G401 (cell line): ENCODE data around the gene FRMD7. TPM values are rescaled to one million over a fixed set of nuclear protein-coding genes. Genes with fewer than 3 reads are reported as not detected.

Experiments used
- DNase-seq: peaks from one replicate; pipeline ENCODE4 v3.0.0-alpha.2; 2015; ENCODE audit warnings: low spot score
- in situ Hi-C: cut with HindIII; loops from 2 replicates; pipeline ENCODE4 v1.10.0; 2016; ENCODE audit warnings: low sequenced_read_pairs, mixed read lengths
- total RNA-seq: library from RNA; depleted of rRNA; stranded (reverse); fragments of >200 nt; shearing (Covaris generic); gene quantifications from 2 replicates; pipeline ENCODE4 v1.2.3, GENCODE V29; 2014; rRNA removed

The FRMD7 gene
- total RNA-seq, 1 experiment from 2014 or later: not detected

DNA sequence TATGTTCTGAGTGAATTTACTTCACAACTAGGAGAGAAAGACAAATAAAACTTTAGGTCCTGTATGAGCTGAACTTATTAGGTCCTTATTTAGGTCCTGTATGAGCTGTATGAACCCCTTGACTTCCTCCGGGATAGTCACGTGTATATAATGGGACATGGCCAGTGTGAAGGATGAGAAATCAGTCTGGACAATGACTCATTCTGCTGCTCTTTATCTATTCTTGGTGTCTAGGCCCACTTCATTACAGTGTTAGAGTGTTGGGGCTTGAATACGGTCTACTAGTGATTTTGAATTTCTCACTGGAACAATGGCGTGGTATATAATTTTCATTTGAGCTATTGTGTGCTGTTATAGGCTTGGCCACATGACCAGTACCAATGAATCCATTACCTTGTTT lies 82.9 kb downstream of the FRMD7 start:
- in situ Hi-C loops: no loop called here
- no peak for DNase-seq

GRCh38 chrX:132043977-132044376 lies 83.8 kb downstream of the FRMD7 start:
- in situ Hi-C loops: no loop called here
- no peak for DNase-seq

- DNase-seq: no peak
- in situ Hi-C loops: no loop called here
Measured at GRCh38 chrX:132041015-132041414, 86.8 kb downstream of the FRMD7 start.

DNA sequence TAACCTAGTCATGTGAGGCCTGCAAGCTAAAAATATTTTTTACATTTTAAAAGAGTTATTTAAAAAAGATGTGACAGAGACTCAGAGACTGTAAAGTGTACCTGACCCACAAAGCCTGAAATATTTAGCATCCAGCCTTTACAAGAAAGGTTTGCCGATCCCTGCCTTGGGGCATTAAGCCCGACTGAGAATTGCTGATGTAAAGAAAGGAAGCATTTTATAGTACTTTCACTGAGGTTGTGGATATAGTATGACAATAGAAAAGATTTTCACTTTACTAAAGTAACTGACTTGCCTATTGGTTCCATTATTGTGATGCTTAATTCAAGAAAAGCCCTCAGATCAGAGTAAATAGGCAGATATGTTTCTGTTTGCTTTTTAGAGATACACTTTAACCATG lies 87.8 kb downstream of the FRMD7 start:
- DNase-seq: no peak
- in situ Hi-C loops: no loop called here

DNA sequence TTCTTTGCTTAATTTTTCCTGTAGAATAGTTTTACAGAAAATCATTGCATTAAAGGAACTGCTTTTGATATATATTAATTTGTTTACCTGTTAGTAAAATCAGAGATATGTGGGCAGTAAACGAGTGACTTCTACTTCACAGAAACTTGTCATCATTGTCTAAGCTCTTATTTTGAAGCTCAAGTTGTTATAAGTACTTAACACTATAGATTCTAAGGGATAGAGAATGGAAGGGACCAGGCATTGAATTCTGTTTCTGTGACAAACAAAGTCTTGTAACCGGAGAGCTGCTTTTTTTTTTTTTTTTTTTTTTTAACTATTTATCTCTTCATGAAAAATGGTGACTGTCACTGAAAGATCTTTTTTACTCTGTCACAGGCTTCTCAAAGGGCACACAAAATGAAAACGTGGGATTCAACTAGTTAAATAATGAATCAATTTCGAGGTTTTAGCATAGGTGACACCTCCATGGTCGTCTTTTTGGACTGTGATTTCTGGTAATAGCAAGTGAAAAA lies 90.3 kb downstream of the FRMD7 start:
- in situ Hi-C loops: no loop called here
- no peak for DNase-seq

DNA sequence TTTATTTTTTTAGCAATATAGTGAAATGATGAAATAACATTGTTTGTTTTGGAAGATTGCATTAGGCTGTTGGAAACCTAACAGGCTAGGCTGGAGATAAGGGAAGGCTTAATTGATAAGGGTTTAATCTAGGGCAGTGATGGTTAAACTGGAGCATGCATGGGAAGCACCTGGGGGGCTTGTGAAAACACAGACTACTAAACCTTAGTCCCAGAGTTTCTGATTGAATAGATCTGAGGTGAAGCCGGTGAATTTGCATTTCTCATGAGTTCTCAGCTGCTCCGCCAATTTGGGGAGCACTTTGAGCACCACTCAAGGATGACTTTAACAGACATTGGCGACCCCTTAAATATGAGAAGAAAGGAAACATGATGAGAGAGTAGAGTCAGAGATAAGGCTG lies 93.2 kb downstream of the FRMD7 start:
- DNase-seq: no peak
- in situ Hi-C loops: no loop called here

- in situ Hi-C loops: no loop called here
- DNase-seq: no peak
Measured at GRCh38 chrX:132033166-132033565, 94.7 kb downstream of the FRMD7 start.

DNA sequence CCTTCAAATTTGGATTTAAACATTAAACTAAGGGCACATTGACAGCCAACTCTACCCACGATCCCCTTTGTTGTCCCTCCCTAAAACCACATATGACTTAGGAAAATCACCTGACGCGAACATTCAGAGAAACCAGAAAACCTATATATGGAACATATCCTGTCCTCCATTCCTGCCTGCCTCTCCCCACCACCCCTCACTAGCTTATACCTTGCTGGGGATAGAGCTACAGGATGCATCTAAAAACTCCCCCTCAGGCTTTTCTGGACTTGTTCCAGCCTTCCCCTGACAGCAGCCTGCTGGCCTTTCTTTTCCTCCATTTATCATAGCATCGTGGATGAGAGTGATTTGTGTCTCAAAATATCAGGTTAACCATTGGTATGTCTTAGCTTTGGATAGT lies 96.0 kb downstream of the FRMD7 start:
- no peak for DNase-seq
- in situ Hi-C loops: no loop called here

GRCh38 chrX:132030264-132030663 lies 97.6 kb downstream of the FRMD7 start:
- in situ Hi-C loops: no loop called here
- no peak for DNase-seq

Other genes with a start within 250 kb of the FRMD7 start
- 3.0 and 3.1 TPM in 2 replicates for gene STK26, start 104.7 kb downstream of the FRMD7 start, total RNA-seq
- gene RAP2C, start 91.4 kb upstream of the FRMD7 start, total RNA-seq: 14.8 and 22.6 TPM in 2 replicates